Keratinocyte (primary cell): ENCODE results near the gene USP53.

ENCODE experiments used
- EZH2 ChIP-seq: IDR thresholded peaks from one replicate; pipeline ENCODE4 v1.6.1; 2012; ENCODE audit warnings: inconsistent platforms, mild to moderate bottlenecking, low read length, moderate library complexity
- TF ChIP-seq, protein P1 (sequence below), 3 experiments: IDR thresholded peaks in 1 of 3; conservative IDR thresholded peaks in 1 of 3; optimal IDR thresholded peaks in 1 of 3; 2 replicates in 2 of 3; 3 replicates in 1 of 3; pipeline versions ENCODE3 to v1.5.1; 2011; ENCODE audit warnings: low read length in 3 of 3, mild to moderate bottlenecking in 3 of 3, moderate library complexity in 2 of 3, control low read depth in 1 of 3, inconsistent platforms in 1 of 3; ENCODE audit not compliant: insufficient read depth in 2 of 3; ENCODE audit errors: extremely low read depth in 1 of 3

GRCh38 chr4:119204916-119205315 is 7.6 kb upstream of the USP53 start:
- TF ChIP-seq EZH2 = no peak
- TF ChIP-seq, protein P1, sequence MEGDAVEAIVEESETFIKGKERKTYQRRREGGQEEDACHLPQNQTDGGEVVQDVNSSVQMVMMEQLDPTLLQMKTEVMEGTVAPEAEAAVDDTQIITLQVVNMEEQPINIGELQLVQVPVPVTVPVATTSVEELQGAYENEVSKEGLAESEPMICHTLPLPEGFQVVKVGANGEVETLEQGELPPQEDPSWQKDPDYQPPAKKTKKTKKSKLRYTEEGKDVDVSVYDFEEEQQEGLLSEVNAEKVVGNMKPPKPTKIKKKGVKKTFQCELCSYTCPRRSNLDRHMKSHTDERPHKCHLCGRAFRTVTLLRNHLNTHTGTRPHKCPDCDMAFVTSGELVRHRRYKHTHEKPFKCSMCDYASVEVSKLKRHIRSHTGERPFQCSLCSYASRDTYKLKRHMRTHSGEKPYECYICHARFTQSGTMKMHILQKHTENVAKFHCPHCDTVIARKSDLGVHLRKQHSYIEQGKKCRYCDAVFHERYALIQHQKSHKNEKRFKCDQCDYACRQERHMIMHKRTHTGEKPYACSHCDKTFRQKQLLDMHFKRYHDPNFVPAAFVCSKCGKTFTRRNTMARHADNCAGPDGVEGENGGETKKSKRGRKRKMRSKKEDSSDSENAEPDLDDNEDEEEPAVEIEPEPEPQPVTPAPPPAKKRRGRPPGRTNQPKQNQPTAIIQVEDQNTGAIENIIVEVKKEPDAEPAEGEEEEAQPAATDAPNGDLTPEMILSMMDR (optimal IDR thresholded peaks at IDR 0.05 in 1 of 3, IDR thresholded peaks at IDR 0.05 in 1 of 3, conservative IDR thresholded peaks at IDR 0.05 in 1 of 3; ENCODE audit: extremely low read depth in 1 of 3, insufficient read depth in 2 of 3, low read length in 3 of 3) = no peak
